Psoas muscle (tissue), 8 donors: ENCODE measurements around the gene RASSF1. TPM values are rescaled to one million over a fixed set of nuclear protein-coding genes. Genes with fewer than 3 reads are reported as not detected.

ENCODE experiments used
- ATAC-seq, 4 donors: fragments of 200-7000 bp; cut with Tn5 transposase; one replicate each; pipeline ENCODE4 v1.9.1; 2020; ENCODE audit warnings: moderate library complexity in 3 of 4, mild to moderate bottlenecking in 2 of 4
- DNase-seq, 2 donors: peaks; one replicate each; pipeline ENCODE4 v3.0.0-alpha.2; 2020
- H3K27ac ChIP-seq: fragments of 200-600 bp; one replicate; pipeline ENCODE4 v1.8.0; 2022
- H3K27me3 ChIP-seq, 3 donors: fragments of 200-600 bp in 1 of 3; one replicate each; pipeline versions ENCODE4 v1.6.1 to v1.8.0; 2013 to 2022; ENCODE audit warnings: low read length in 2 of 3, mild to moderate bottlenecking in 2 of 3, moderate library complexity in 1 of 3; ENCODE audit not compliant: insufficient read depth in 3 of 3
- H3K36me3 ChIP-seq, 2 donors: fragments of 200-600 bp in 1 of 2; one replicate each; pipeline versions ENCODE4 v1.6.1 to v1.8.0; 2013 to 2022; ENCODE audit warnings: low read depth in 1 of 2, mild to moderate bottlenecking in 1 of 2, moderate library complexity in 1 of 2; ENCODE audit not compliant: insufficient read depth in 1 of 2
- H3K4me1 ChIP-seq: fragments of 200-600 bp; one replicate; pipeline ENCODE4 v1.8.0; 2022
- H3K4me3 ChIP-seq: fragments of 200-600 bp; one replicate; pipeline ENCODE4 v1.8.0; 2022; ENCODE audit warnings: mild to moderate bottlenecking
- H3K9me3 ChIP-seq: fragments of 200-600 bp; one replicate; pipeline ENCODE4 v1.8.0; 2022
- WGBS, 3 donors: extraction: QIAGEN DNeasy Blood & Tissue Kit; methylation state at CpG; one replicate each; pipeline versions ENCODE4 v1.1.6 to v1.1.7; 2013; 5-methylcytosine and 5-hydroxymethylcytosine counted together
- intact Hi-C, 2 donors: fragments of 100-400 bp; cut with DNase I; formaldehyde crosslinking; loops; one replicate each; pipeline versions ENCODE4 v1.11.0 to v1.14.2; 2022
- polyA plus RNA-seq, 3 donors: library from polyadenylated mRNA; stranded (reverse); fragments of 200-250 nt; gene quantifications; one replicate each; pipeline ENCODE4 v1.2.3, GENCODE V29; 2013
- total RNA-seq, 4 donors: library from RNA; stranded (reverse); fragmentation: NEBNext Ultra II Directional in 2 of 4; extraction: Animal tissue kit (Norgen Biotek cat#: 25700) in 2 of 4; gene quantifications; one replicate each; pipeline versions ENCODE4 v1.2.1 to v1.2.4, GENCODE V29; 2021 to 2023
- TF ChIP-seq, protein P1 (sequence below): fragments of 200-600 bp; IDR thresholded peaks from one replicate; pipeline ENCODE4 v1.8.0; 2022; ENCODE audit warnings: antibody characterized with exemption
- donor health status: healthy with polysubstance abuse.
- donor health status: DM: no; HTN: no; CAD: no; lungs with moderate emphysema.
- donor health status: Bipolar disorder and iron deficiency.
- donor health status: healthy.
- donor health status: DM: yes; HTN: yes; CAD: no.
- donor health status: DM: no; HTN: no; CAD: no.
- donor health status: DM: no; HTN: no; CAD: no.
- donor health status: DM: yes; HTN: yes; CAD: no.

The RASSF1 gene
- total and polyA plus RNA-seq, 7 donors = 10.1 to 84.5 (median 24.2) TPM

DNA sequence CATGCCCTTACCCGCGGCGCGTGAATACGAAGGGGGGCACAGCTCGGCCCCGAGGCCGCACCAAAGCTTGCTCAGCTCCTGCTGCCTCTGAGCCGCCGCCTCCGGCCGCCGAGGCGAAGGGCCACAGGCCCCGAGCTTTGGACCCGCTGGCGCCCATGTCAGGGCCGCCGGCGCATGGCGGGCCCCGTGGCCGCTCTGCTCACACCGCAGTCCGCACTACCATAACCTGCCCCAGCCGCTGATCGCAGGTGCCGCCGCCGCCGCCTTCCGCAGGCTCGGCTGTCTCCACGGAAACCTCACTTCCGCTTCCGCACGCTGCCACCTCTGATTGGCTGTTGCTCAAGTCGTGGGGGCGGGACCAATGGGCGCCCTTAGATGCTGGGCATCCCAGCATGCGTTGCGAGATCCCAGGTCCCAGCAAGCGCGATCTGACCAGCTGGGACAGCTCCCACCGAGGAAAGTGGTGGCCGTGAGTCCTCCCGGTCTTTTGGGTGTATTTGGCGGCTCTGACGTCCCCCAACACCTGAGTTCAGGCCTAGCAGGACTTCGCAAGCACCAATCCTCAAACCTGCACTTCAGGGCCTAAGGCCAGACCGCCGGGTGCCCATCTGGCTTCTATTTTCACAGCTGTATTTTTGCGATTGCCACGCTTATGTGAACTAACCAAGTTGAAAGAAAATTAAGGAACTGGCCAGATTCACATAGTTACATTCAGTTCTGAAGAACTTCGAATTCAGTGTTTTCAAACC, 12.5 kb downstream of the RASSF1 start, which contains the start of gene TUSC2:
Gene TUSC2 (minus strand): TSS at position 281 of the 749 bp plus-strand sequence. CDS start 124 bp downstream, at position 157.
- no peaks in the 10 kb centered on the region for H3K27me3 ChIP-seq
- peak within 1 kb of the TSS; percentile 95 for H3K27ac ChIP-seq
- H3K4me3 ChIP-seq = peak within 1 kb of the TSS; percentile 100
- ATAC-seq (peak; percentile 92 to 94 (median 93)), DNase-seq (peak; percentile 98)
- peaks cover 3 to 60% of the 10 kb centered on the region in 2 donors for H3K36me3 ChIP-seq
- 1 to 2% (median 1%) methylated on average over 34 to 55 of the region's 55 CpGs for WGBS, 3 donors
- TF ChIP-seq, protein P1, sequence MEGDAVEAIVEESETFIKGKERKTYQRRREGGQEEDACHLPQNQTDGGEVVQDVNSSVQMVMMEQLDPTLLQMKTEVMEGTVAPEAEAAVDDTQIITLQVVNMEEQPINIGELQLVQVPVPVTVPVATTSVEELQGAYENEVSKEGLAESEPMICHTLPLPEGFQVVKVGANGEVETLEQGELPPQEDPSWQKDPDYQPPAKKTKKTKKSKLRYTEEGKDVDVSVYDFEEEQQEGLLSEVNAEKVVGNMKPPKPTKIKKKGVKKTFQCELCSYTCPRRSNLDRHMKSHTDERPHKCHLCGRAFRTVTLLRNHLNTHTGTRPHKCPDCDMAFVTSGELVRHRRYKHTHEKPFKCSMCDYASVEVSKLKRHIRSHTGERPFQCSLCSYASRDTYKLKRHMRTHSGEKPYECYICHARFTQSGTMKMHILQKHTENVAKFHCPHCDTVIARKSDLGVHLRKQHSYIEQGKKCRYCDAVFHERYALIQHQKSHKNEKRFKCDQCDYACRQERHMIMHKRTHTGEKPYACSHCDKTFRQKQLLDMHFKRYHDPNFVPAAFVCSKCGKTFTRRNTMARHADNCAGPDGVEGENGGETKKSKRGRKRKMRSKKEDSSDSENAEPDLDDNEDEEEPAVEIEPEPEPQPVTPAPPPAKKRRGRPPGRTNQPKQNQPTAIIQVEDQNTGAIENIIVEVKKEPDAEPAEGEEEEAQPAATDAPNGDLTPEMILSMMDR = no peak
- H3K9me3 ChIP-seq = no peaks in the 10 kb centered on the region
- intact Hi-C loops = loop anchor here in 1 of 2 donors (2.0 to 5.0 kb wide), 2 partner anchors 66 to 133 kb away; no protein-coding TSS in a partner anchor
- peaks cover 31% of the 10 kb centered on the region for H3K4me1 ChIP-seq

DNA sequence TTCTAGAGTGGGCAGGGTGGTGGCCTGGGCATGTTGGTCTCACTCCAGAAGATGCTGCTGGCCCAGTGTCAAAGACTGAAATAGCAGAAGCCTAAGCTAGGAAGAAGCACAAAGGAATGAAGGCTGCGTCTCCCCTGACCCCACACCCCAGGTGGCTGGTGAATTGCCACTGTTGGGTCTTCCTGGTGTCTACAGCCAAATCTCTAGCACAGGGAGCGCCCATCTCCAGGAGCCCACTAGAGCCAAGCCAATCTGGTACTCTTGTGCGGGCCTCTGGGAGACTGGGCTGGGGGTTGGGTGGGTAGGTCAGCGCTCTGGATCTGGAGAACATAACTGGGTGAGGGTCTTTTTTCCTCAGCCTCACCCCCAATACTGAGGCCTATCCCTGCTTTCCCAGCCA, 13.5 kb downstream of the RASSF1 start:
- TF ChIP-seq, protein P1 = no peak
- intact Hi-C loops = loop anchor here in 1 of 2 donors (5.0 kb wide), 1 partner anchor 65 kb away; no protein-coding TSS in a partner anchor
- DNase-seq = peak in 1 of 2 donors; percentile 10

DNA sequence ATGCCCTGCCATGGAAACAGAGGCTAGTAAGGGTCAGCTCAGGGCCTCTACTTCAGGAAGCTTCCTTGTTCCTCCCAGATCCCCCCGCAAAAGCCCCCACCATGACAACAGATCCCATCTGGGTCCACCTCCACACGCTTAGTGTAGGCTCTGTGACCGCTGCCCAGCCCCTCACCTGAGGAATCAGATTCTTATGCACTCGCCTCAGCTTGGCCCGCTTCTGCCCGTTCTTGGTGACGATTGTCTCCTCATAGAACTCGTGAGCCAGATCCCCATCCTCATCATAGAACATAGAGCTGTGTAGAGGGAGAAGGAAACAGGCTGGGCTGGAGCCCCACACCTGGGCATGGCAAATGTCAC, 14.5 kb downstream of the RASSF1 start:
- ATAC-seq = no peak
- H3K27me3 ChIP-seq = no peaks in the 10 kb centered on the region
- peaks cover 31% of the 10 kb centered on the region for H3K4me1 ChIP-seq
- DNase-seq = peak in 1 of 2 donors; percentile 7
- WGBS, 3 donors = 88 to 93% (median 89%) methylated on average over 8 of the region's 8 CpGs
- peaks cover 0 to 46% of the 10 kb centered on the region in 2 donors for H3K36me3 ChIP-seq
- TF ChIP-seq, protein P1 = no peak
- H3K4me3 ChIP-seq = no peak overlapping the region
- H3K27ac ChIP-seq = no peak overlapping the region
- intact Hi-C loops = loop anchor here in 1 of 2 donors (5.0 kb wide), 1 partner anchor 64 kb away; no protein-coding TSS in a partner anchor
- no peaks in the 10 kb centered on the region for H3K9me3 ChIP-seq

More for the DNA sequence above, 13.5 kb downstream of the RASSF1 start:
- H3K27ac ChIP-seq = peak overlapping the region; percentile 95
- no peaks in the 10 kb centered on the region for H3K27me3 ChIP-seq
- H3K4me1 ChIP-seq = peaks cover 29% of the 10 kb centered on the region
- no peak for ATAC-seq
- peak overlapping the region; percentile 100 for H3K4me3 ChIP-seq
- H3K36me3 ChIP-seq = peaks cover 3 to 55% of the 10 kb centered on the region in 2 donors
- no peaks in the 10 kb centered on the region for H3K9me3 ChIP-seq
- WGBS, 3 donors = 52 to 63% (median 56%) methylated on average over 4 of the region's 4 CpGs

DNA sequence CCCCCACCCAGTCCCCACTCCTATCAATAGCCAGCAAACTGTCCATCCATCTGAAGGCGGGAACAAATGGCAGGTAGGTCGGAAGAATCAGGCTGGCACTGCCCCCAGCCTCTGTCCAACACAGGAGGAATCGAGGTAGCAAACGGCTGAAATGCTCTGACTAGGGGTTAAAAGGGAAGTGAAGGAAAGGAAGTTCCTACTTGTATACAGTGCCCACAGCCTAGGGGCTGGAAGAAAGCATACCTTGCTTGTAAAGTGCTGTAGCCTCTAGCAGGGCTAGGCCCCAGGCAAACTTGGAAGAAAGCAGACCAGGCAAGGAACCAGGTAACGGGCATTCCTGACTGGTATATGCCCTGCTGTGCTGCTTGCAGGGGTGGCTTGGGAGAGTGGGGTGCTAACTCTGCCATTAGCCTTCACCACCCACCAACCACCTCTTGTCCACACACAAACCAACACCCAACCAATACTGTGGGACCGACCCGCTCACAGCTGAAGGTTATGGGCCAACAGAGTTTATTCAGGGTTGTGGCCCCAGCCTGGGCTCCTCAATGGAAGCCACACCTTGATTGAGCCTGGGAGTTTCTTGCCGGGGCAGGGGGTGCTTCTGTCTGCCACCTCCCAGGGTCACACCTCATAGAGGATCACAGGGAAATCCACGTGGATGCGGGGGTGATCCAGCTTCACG, 15.0 kb downstream of the RASSF1 start:
- intact Hi-C loops = loop anchor here in 1 of 2 donors (5.0 kb wide), 1 partner anchor 63 kb away; no protein-coding TSS in a partner anchor

More for the DNA sequence above, 15.0 kb downstream of the RASSF1 start:
- ATAC-seq (no peak), DNase-seq (peak; percentile 7 to 48)
- Histone ChIP-seq H3K36me3 (peaks cover 0 to 40% of the 10 kb centered on the region in 2 donors), H3K27me3 (no peaks in the 10 kb centered on the region), H3K4me3 (no peak overlapping the region), H3K9me3 (no peaks in the 10 kb centered on the region), H3K4me1 (peaks cover 31% of the 10 kb centered on the region), H3K27ac (no peak overlapping the region)
- TF ChIP-seq, protein P1 = no peak
- WGBS, 3 donors = 82 to 89% (median 84%) methylated on average over 11 of the region's 11 CpGs
